H1 (cell line): ENCODE results near the gene YEATS2. TPM values are rescaled to one million over a fixed set of nuclear protein-coding genes. Genes with fewer than 3 reads are reported as not detected.

ENCODE experiments used
- CTCF ChIA-PET: fragments of 300-600 bp; sonication (Branson Sonifier 250); formaldehyde crosslinking; loops from one replicate; lab custom pipeline; 2021; ENCODE audit not compliant: partially characterized antibody; lab: Charles Lee
- POLR2A ChIA-PET: fragments of 300-600 bp; sonication (Branson Sonifier 250); formaldehyde crosslinking; loops from one replicate; lab custom pipeline; 2021; ENCODE audit warnings: inconsistent platforms; ENCODE audit not compliant: partially characterized antibody; lab: Charles Lee
- DNase-seq, 2 experiments: peaks; one replicate each; pipeline versions ENCODE4 v3.0.0 to v3.0.0-alpha.2; 2010 to 2022; ENCODE audit warnings: low spot score in 2 of 2, low read depth in 1 of 2, mixed read lengths in 1 of 2
- FAIRE-seq: peaks from 2 replicates; lab custom pipeline; 2011; peaks lifted over from hg19 to GRCh38; lab: Jason Lieb, UNC
- H2AFZ ChIP-seq: 2 replicates; pipeline ENCODE4 v1.8.1; 2012; ENCODE audit warnings: low read length, inconsistent platforms
- H2AK5ac ChIP-seq: 2 replicates; pipeline ENCODE4 v1.6.1; 2013; ENCODE audit warnings: low read depth, low read length
- H2BK120ac ChIP-seq: replicated peaks from 2 replicates; pipeline ENCODE3; 2013; ENCODE audit warnings: low read depth, low read length, inconsistent platforms
- H2BK12ac ChIP-seq: 2 replicates; pipeline ENCODE4 v1.6.1; 2013; ENCODE audit warnings: low read depth, low read length
- H2BK15ac ChIP-seq: 2 replicates; pipeline ENCODE4 v1.6.1; 2013; ENCODE audit warnings: low read length
- H2BK20ac ChIP-seq: 2 replicates; pipeline ENCODE4 v1.6.1; 2013; ENCODE audit warnings: low read length
- H2BK5ac ChIP-seq: 2 replicates; pipeline ENCODE4 v1.6.1; 2013; ENCODE audit warnings: low read depth, low read length
- H3K14ac ChIP-seq: 2 replicates; pipeline ENCODE4 v1.6.1; 2013; ENCODE audit warnings: inconsistent platforms; ENCODE audit not compliant: insufficient read length
- H3K18ac ChIP-seq: 2 replicates; pipeline ENCODE4 v1.6.1; 2013; ENCODE audit warnings: low read length; ENCODE audit errors: extremely low read depth
- H3K23ac ChIP-seq: 2 replicates; pipeline ENCODE4 v1.6.1; 2013; ENCODE audit warnings: inconsistent platforms; ENCODE audit not compliant: insufficient read length
- H3K23me2 ChIP-seq: 2 replicates; pipeline ENCODE4 v1.6.1; 2013; ENCODE audit warnings: low read depth, low read length
- H3K27ac ChIP-seq: 2 replicates; pipeline ENCODE4 v1.6.1; 2011; ENCODE audit warnings: low read depth, low read length, inconsistent platforms
- H3K27me3 ChIP-seq, 4 experiments: replicated peaks in 1 of 4; 1 replicate in 1 of 4; 2 replicates in 3 of 4; pipeline versions ENCODE4 v1.6.1 to v1.8.1; 2011 to 2013; ENCODE audit warnings: low read length in 3 of 4, mild to moderate bottlenecking in 3 of 4, inconsistent platforms in 2 of 4, mixed read lengths in 2 of 4, moderate library complexity in 1 of 4; ENCODE audit not compliant: control insufficient read depth in 3 of 4, insufficient read depth in 3 of 4; ENCODE audit errors: extremely low read depth in 1 of 4
- H3K36me3 ChIP-seq, 4 experiments: 2 replicates each; pipeline versions ENCODE4 v1.6.1 to v1.8.1; 2011 to 2013; ENCODE audit warnings: mild to moderate bottlenecking in 4 of 4, low read length in 3 of 4, moderate library complexity in 2 of 4, control low read depth in 1 of 4, inconsistent platforms in 1 of 4; ENCODE audit not compliant: insufficient read depth in 4 of 4, control insufficient read depth in 2 of 4
- H3K4ac ChIP-seq: replicated peaks from 2 replicates; pipeline ENCODE3; 2013; ENCODE audit warnings: low read length, low read depth, mixed read lengths, inconsistent platforms; ENCODE audit not compliant: insufficient read length
- H3K4me1 ChIP-seq, 4 experiments: replicated peaks in 1 of 4; 1 replicate in 1 of 4; 2 replicates in 3 of 4; pipeline versions ENCODE4 v1.6.1 to v1.8.1; 2011 to 2013; ENCODE audit warnings: low read length in 3 of 4, inconsistent platforms in 2 of 4, mixed read lengths in 1 of 4; ENCODE audit not compliant: insufficient read depth in 4 of 4, control insufficient read depth in 3 of 4
- H3K4me2 ChIP-seq, 2 experiments: 2 replicates each; pipeline versions ENCODE4 v1.6.1 to v1.8.1; 2011 to 2013; ENCODE audit warnings: low read depth in 2 of 2, low read length in 2 of 2, control low read depth in 1 of 2, inconsistent platforms in 1 of 2, mild to moderate bottlenecking in 1 of 2; ENCODE audit not compliant: insufficient read depth in 1 of 2
- H3K4me3 ChIP-seq, 4 experiments: fragments of 200-600, 300-600 bp in 1 of 4; sonication (generic), shearing (Covaris generic), sonication (Bioruptor Twin) in 1 of 4; 2 replicates each; pipeline versions ENCODE4 v1.5.1 to v1.8.1; 2011 to 2016; ENCODE audit warnings: low read length in 4 of 4, low read depth in 3 of 4, control low read depth in 2 of 4, inconsistent platforms in 2 of 4, mild to moderate bottlenecking in 2 of 4, mixed read lengths in 1 of 4, moderate library complexity in 1 of 4; ENCODE audit not compliant: insufficient read depth in 2 of 4; ENCODE audit errors: extremely low read depth in 1 of 4
- H3K56ac ChIP-seq: replicated peaks from 2 replicates; pipeline ENCODE3; 2013; ENCODE audit warnings: low read depth, mild to moderate bottlenecking, mixed read lengths, low read length, inconsistent platforms; ENCODE audit not compliant: insufficient read length
- H3K79me1 ChIP-seq: 2 replicates; pipeline ENCODE4 v1.6.1; 2013; ENCODE audit warnings: low read depth, low read length, control low read depth
- H3K79me2 ChIP-seq, 2 experiments: 2 replicates each; pipeline versions ENCODE4 v1.6.1 to v1.8.1; 2012 to 2013; ENCODE audit warnings: low read length in 2 of 2, mild to moderate bottlenecking in 2 of 2, inconsistent platforms in 1 of 2; ENCODE audit not compliant: insufficient read depth in 2 of 2, control insufficient read depth in 1 of 2
- H3K9ac ChIP-seq, 4 experiments: replicated peaks in 1 of 4; 1 replicate in 1 of 4; 2 replicates in 3 of 4; pipeline versions ENCODE4 v1.6.1 to v1.8.1; 2011 to 2013; ENCODE audit warnings: low read depth in 3 of 4, low read length in 3 of 4, control low read depth in 2 of 4, mild to moderate bottlenecking in 2 of 4, moderate library complexity in 2 of 4, inconsistent platforms in 1 of 4; ENCODE audit errors: extremely low read depth in 1 of 4
- H3K9me3 ChIP-seq, 2 experiments: 2 replicates each; pipeline versions ENCODE4 v1.6.1 to v1.8.1; 2012 to 2013; ENCODE audit warnings: mild to moderate bottlenecking in 2 of 2, moderate library complexity in 2 of 2, control low read depth in 1 of 2, inconsistent platforms in 1 of 2, low read depth in 1 of 2, low read length in 1 of 2, mixed read lengths in 1 of 2; ENCODE audit not compliant: insufficient read depth in 2 of 2
- H4K20me1 ChIP-seq, 2 experiments: replicated peaks in 1 of 2; 2 replicates each; pipeline versions ENCODE3 to v1.8.1; 2011 to 2013; ENCODE audit warnings: inconsistent platforms in 2 of 2, low read length in 2 of 2, mild to moderate bottlenecking in 1 of 2; ENCODE audit not compliant: insufficient read depth in 2 of 2, control insufficient read depth in 1 of 2
- H4K5ac ChIP-seq: 2 replicates; pipeline ENCODE4 v1.6.1; 2013; ENCODE audit warnings: low read length, low read depth, mixed read lengths, inconsistent platforms; ENCODE audit not compliant: insufficient read length
- H4K8ac ChIP-seq: 2 replicates; pipeline ENCODE4 v1.8.0; 2013; ENCODE audit warnings: mild to moderate bottlenecking, moderate library complexity, low read length, inconsistent platforms; ENCODE audit not compliant: insufficient read depth; ENCODE audit errors: extremely low read depth
- H4K91ac ChIP-seq: replicated peaks from 2 replicates; pipeline ENCODE3; 2013; ENCODE audit warnings: low read length, mixed read lengths, inconsistent platforms; ENCODE audit not compliant: insufficient read length
- BACH1 ChIP-seq: IDR thresholded peaks from 2 replicates; pipeline ENCODE4 v1.6.1; 2012; ENCODE audit warnings: low read length, improper control_type of control experiment
- BCL11A ChIP-seq, 2 experiments: IDR thresholded peaks; one replicate each; pipeline ENCODE4 v1.6.1; 2011; ENCODE audit warnings: low read depth in 2 of 2, low read length in 2 of 2, mild to moderate bottlenecking in 2 of 2
- CREB1 ChIP-seq: IDR thresholded peaks from 2 replicates; pipeline ENCODE4 v1.6.1; 2012; ENCODE audit warnings: inconsistent platforms
- EGR1 ChIP-seq: IDR thresholded peaks from 2 replicates; pipeline ENCODE4 v1.6.1; 2011; ENCODE audit warnings: low read depth, low read length, borderline replicate concordance
- POLR2A ChIP-seq, 2 experiments: IDR thresholded peaks; 1 replicate in 1 of 2; 2 replicates in 1 of 2; pipeline ENCODE4 v1.6.1; 2011; ENCODE audit warnings: low read depth in 2 of 2, low read length in 2 of 2, mild to moderate bottlenecking in 2 of 2; ENCODE audit errors: control extremely low read depth in 1 of 2
- POLR2AphosphoS5 ChIP-seq: IDR thresholded peaks from 2 replicates; pipeline ENCODE4 v1.6.1; 2011; ENCODE audit warnings: low read depth, low read length
- RBBP5 ChIP-seq: IDR thresholded peaks from 2 replicates; pipeline ENCODE4 v1.7.1; 2012; ENCODE audit warnings: low read depth, mild to moderate bottlenecking, inconsistent platforms, low read length, moderate library complexity, borderline replicate concordance
- WGBS, 2 experiments: shearing (Covaris generic) in 1 of 2; methylation state at CpG; one replicate each; pipeline versions ENCODE4 v1.1.6 to v1.1.7; 2013 to 2015; ENCODE audit warnings: low lambda C conversion rate in 2 of 2, mixed read lengths in 2 of 2, inconsistent platforms in 1 of 2, low coverage in 1 of 2, missing lambda C conversion rate in 1 of 2; ENCODE audit not compliant: insufficient replicate concordance in 2 of 2, insufficient coverage in 1 of 2, insufficient read length in 1 of 2; ENCODE audit errors: extremely low coverage in 1 of 2, missing lambda C conversion rate in 1 of 2; 5-methylcytosine and 5-hydroxymethylcytosine counted together
- polyA plus RNA-seq, 7 experiments: library from polyadenylated mRNA; depleted of rRNA in 3 of 7; stranded (reverse) in 5 of 7; unstranded in 2 of 7; fragments of >200 nt in 5 of 7; fragments of 200-250 nt in 2 of 7; gene quantifications; 1 replicate in 5 of 7; 2 replicates in 1 of 7; 4 replicates in 1 of 7; pipeline versions ENCODE4 v1.2.1 to v1.2.3, GENCODE V29; 2011 to 2013; ENCODE audit warnings: missing spikeins in 2 of 7, mixed read lengths in 2 of 7
- total RNA-seq: library from RNA; stranded (reverse); fragmentation: NEBNext Ultra II Directional; extraction: Animal tissue kit (Norgen Biotek cat#: 25700); gene quantifications from 2 replicates; pipeline ENCODE4 v1.2.1, GENCODE V29; 2021

The YEATS2 gene
- total and polyA plus RNA-seq, 2 of the 8 experiments (the other 6 are each of a cell fraction or from before 2014, with no cell fraction given), result 35.3 to 53.7 TPM

- no peaks in the 10 kb centered on the region for H3K9me3 ChIP-seq
- H4K20me1 ChIP-seq, result peaks cover 0 to 3% of the 10 kb centered on the region in 2 experiments
- H3K18ac ChIP-seq, result no peak overlapping the region
- no peak overlapping the region for H3K4me2 ChIP-seq
- no peaks in the 10 kb centered on the region for H3K79me1 ChIP-seq
- no peak overlapping the region for H3K14ac ChIP-seq
- no peak overlapping the region; the same call in 1 of the 2 replicates for H4K8ac ChIP-seq
- no peak overlapping the region for H4K91ac ChIP-seq
- no peak overlapping the region for H3K56ac ChIP-seq
- no peaks in the 10 kb centered on the region for H3K23me2 ChIP-seq
- no peak overlapping the region; a peak in 1 of 7 replicates for H3K9ac ChIP-seq
- no peak overlapping the region for H2BK15ac ChIP-seq
- H4K5ac ChIP-seq, result no peak overlapping the region
- H2BK20ac ChIP-seq, result no peak overlapping the region
- H3K23ac ChIP-seq, result no peak overlapping the region
- no peak overlapping the region for H2BK120ac ChIP-seq
- H2AK5ac ChIP-seq, result no peak overlapping the region
- no peak for DNase-seq
- WGBS, 2 experiments, result 89% methylated on average over 9 of the region's 9 CpGs; no CpG with 5 or more reads in 1 of the 2 experiments
- no peak overlapping the region for H2AFZ ChIP-seq
- H3K36me3 ChIP-seq, result peaks cover 4 to 18% (median 10%) of the 10 kb centered on the region in 4 experiments
- TF ChIP-seq BACH1 (no peak), POLR2AphosphoS5 (no peak), CREB1 (no peak), POLR2A (IDR thresholded peaks at IDR 0.05; ENCODE audit: control extremely low read depth in 1 of 2, low read depth in 2 of 2, low read length in 2 of 2) (peak in 1 of 2 experiments; percentile 36; a peak in 1 of 3 replicates), BCL11A (IDR thresholded peaks at IDR 0.05; ENCODE audit: low read depth in 2 of 2, low read length in 2 of 2) (no peak), EGR1 (no peak), RBBP5 (no peak)
- TF ChIP-seq, all 59 proteins: peak for 1
- no peak overlapping the region for H2BK12ac ChIP-seq
- no peak for FAIRE-seq
- POLR2A ChIA-PET, result interaction anchor here (1.6 kb wide), 1 partner anchor 10 kb away, joined by 4 read pairs; the partner anchor contains the start of gene MAP6D1
- H3K79me2 ChIP-seq, result no peaks in the 10 kb centered on the region
- H3K27me3 ChIP-seq, result no peaks in the 10 kb centered on the region
- H3K27ac ChIP-seq, result no peak overlapping the region
- CTCF ChIA-PET, result interaction anchor here (0.9 to 2.4 kb wide), 5 partner anchors 10 to 344 kb away, joined by 3 to 8 read pairs (median 4); no protein-coding TSS in a partner anchor
- peak overlapping the region; percentile 44; the same call in 1 of the 2 replicates for H2BK5ac ChIP-seq
- H3K4me1 ChIP-seq, result no peaks in the 10 kb centered on the region; a peak in 2 of 7 replicates
- H3K4me3 ChIP-seq, result no peak overlapping the region
- no peak overlapping the region for H3K4ac ChIP-seq
These were observed 118.0 kb downstream of the YEATS2 start for GRCh38 chr3:183815563-183815940.
